Uterus (tissue), 4 donors: ENCODE measurements around the gene FBXL13. TPM values are rescaled to one million over a fixed set of nuclear protein-coding genes. Genes with fewer than 3 reads are reported as not detected.
A peak's percentile ranks its signal among the peaks of the same experiment; 100 is the strongest.
"Not testable (repeated sequence)": the region's sequence is repeated elsewhere in the genome, so short reads cannot be mapped to it uniquely, and the experiment has no call there.

Experiments used
- DNase-seq, 2 donors: peaks; one replicate each; pipeline ENCODE4 v3.0.0-alpha.2; 2019 to 2020
- H3K27ac ChIP-seq, 2 donors: fragments of 200-600 bp; sonication (generic); 1 replicate in 1 of 2; 2 replicates in 1 of 2; pipeline ENCODE4 v1.5.1; 2016 to 2018
- H3K27me3 ChIP-seq, 2 donors: fragments of 200-600 bp; sonication (generic); one replicate each; pipeline ENCODE4 v1.5.1; 2018 to 2019; ENCODE audit warnings: control low read depth in 1 of 2
- H3K36me3 ChIP-seq, 2 donors: fragments of 200-600 bp; sonication (generic); one replicate each; pipeline ENCODE4 v1.5.1; 2019; ENCODE audit warnings: control low read depth in 1 of 2
- H3K4me1 ChIP-seq, 2 donors: fragments of 200-600 bp; sonication (generic); one replicate each; pipeline ENCODE4 v1.5.1; 2018 to 2019; ENCODE audit warnings: control low read depth in 1 of 2
- H3K4me3 ChIP-seq, 2 donors: fragments of 200-600 bp; sonication (generic); 1 replicate in 1 of 2; 2 replicates in 1 of 2; pipeline ENCODE4 v1.5.1; 2018 to 2019; ENCODE audit warnings: mild to moderate bottlenecking in 1 of 2
- H3K9me3 ChIP-seq, 2 donors: fragments of 200-600 bp; sonication (generic); one replicate each; pipeline ENCODE4 v1.5.1; 2019; ENCODE audit warnings: control low read depth in 1 of 2
- CTCF ChIP-seq, 4 experiments: fragments of 200-600 bp in 2 of 4; fragments of 450-650 bp in 2 of 4; sonication (generic) in 2 of 4; IDR thresholded peaks; one replicate each; pipeline ENCODE4 v1.5.1; 2016 to 2019; ENCODE audit warnings: antibody characterized with exemption in 4 of 4, mild to moderate bottlenecking in 2 of 4, moderate library complexity in 1 of 4
- POLR2A ChIP-seq, 2 donors: fragments of 450-650 bp; IDR thresholded peaks; one replicate each; pipeline ENCODE4 v1.6.1; 2016; ENCODE audit warnings: antibody characterized with exemption in 2 of 2, mild to moderate bottlenecking in 1 of 2, moderate library complexity in 1 of 2
- intact Hi-C: fragments of 100-400 bp; cut with DNase I; formaldehyde crosslinking; loops from one replicate; pipeline ENCODE4 v1.15.1; 2023; ENCODE audit warnings: low total_unique reads
- total RNA-seq, 4 donors: library from RNA; depleted of rRNA in 3 of 4; stranded (reverse); fragments of >200 nt in 3 of 4; gene quantifications; one replicate each; pipeline versions ENCODE4 v1.1.0 to v1.2.4, GENCODE V29; 2014 to 2023
- donor health status: DM: yes; HTN: yes; CAD: no.

FBXL13 gene
- total RNA-seq, 4 donors from 2014 or later, result 1.2 to 12.9 (median 5.5) TPM

GRCh38 chr7:102840404-102840803, 234.2 kb downstream of the FBXL13 start:
- H3K36me3 ChIP-seq, result no peaks in the 10 kb centered on the region
- H3K27ac ChIP-seq, result no peak overlapping the region
- intact Hi-C loops, result no loop called here
- H3K4me1 ChIP-seq, result peaks cover 5 to 7% of the 10 kb centered on the region in 2 donors
- no peak overlapping the region for H3K4me3 ChIP-seq
- TF ChIP-seq CTCF (IDR thresholded peaks at IDR 0.05), result no peak
- no peak for TF ChIP-seq POLR2A (IDR thresholded peaks at IDR 0.05)
- H3K9me3 ChIP-seq, result no peaks in the 10 kb centered on the region
- DNase-seq, result no peak
- H3K27me3 ChIP-seq, result no peaks in the 10 kb centered on the region

- H3K27me3 ChIP-seq, H3K27ac ChIP-seq, intact Hi-C loops, H3K9me3 ChIP-seq, DNase-seq, H3K4me1 ChIP-seq, H3K36me3 ChIP-seq, H3K4me3 ChIP-seq: not testable (repeated sequence)
Observed at GRCh38 chr7:102838572-102839101, 236.0 kb downstream of the FBXL13 start.

- intact Hi-C loops, result no loop called here
- Histone ChIP-seq H3K27ac (no peak overlapping the region), H3K36me3 (no peaks in the 10 kb centered on the region), H3K9me3 (no peaks in the 10 kb centered on the region), H3K27me3 (no peaks in the 10 kb centered on the region), H3K4me1 (peaks cover 5 to 7% of the 10 kb centered on the region in 2 donors), H3K4me3 (no peak overlapping the region)
- no peak for DNase-seq
- TF ChIP-seq CTCF (IDR thresholded peaks at IDR 0.05), result no peak
Observed at GRCh38 chr7:102837802-102838201, 236.8 kb downstream of the FBXL13 start.

GRCh38 chr7:102836977-102837376, 237.6 kb downstream of the FBXL13 start:
- no peaks in the 10 kb centered on the region for H3K9me3 ChIP-seq
- no peak for TF ChIP-seq CTCF (IDR thresholded peaks at IDR 0.05)
- TF ChIP-seq POLR2A (IDR thresholded peaks at IDR 0.05), result no peak
- H3K27me3 ChIP-seq, result no peaks in the 10 kb centered on the region
- intact Hi-C loops, result no loop called here
- H3K4me1 ChIP-seq, result peaks cover 5 to 7% of the 10 kb centered on the region in 2 donors
- no peaks in the 10 kb centered on the region for H3K36me3 ChIP-seq
- no peak overlapping the region for H3K4me3 ChIP-seq
- peak overlapping the region; percentile 33 to 60 for H3K27ac ChIP-seq
- no peak for DNase-seq

- intact Hi-C loops, result no loop called here
- H3K4me1 ChIP-seq, result peaks cover 5 to 7% of the 10 kb centered on the region in 2 donors
- no peak for DNase-seq
- H3K4me3 ChIP-seq, result no peak overlapping the region
- peak overlapping the region; percentile 33 to 60 for H3K27ac ChIP-seq
- no peaks in the 10 kb centered on the region for H3K27me3 ChIP-seq
- no peaks in the 10 kb centered on the region for H3K36me3 ChIP-seq
- no peaks in the 10 kb centered on the region for H3K9me3 ChIP-seq
- TF ChIP-seq CTCF (IDR thresholded peaks at IDR 0.05), result no peak
- no peak for TF ChIP-seq POLR2A (IDR thresholded peaks at IDR 0.05)
Observed at GRCh38 chr7:102836191-102836919, 238.2 kb downstream of the FBXL13 start.
